BJ (cell line): ENCODE data around the gene DENND1A. TPM values are rescaled to one million over a fixed set of nuclear protein-coding genes. Genes with fewer than 3 reads are reported as not detected.

Experiments
- CTCF ChIA-PET: fragments of 350-600 bp; formaldehyde crosslinking; extraction: SDS; loops from one replicate; lab custom pipeline; 2021; ENCODE audit warnings: antibody characterized with exemption, inconsistent platforms; lab: Yijun Ruan, JAX
- POLR2A ChIA-PET: fragments of 300-600 bp; sonication (Branson Sonifier 250); formaldehyde crosslinking; extraction: SDS; loops from one replicate; lab custom pipeline; 2021; ENCODE audit warnings: antibody characterized with exemption; lab: Charles Lee
- DNase-seq: peaks from one replicate; pipeline ENCODE4 v3.0.0-alpha.2; 2011; ENCODE audit warnings: low read depth
- H3K27me3 ChIP-seq: 2 replicates; pipeline ENCODE4 v1.6.0; 2011; ENCODE audit warnings: low read length; ENCODE audit not compliant: control insufficient read depth, insufficient read depth
- H3K36me3 ChIP-seq: 2 replicates; pipeline ENCODE4 v1.5.1; 2011; ENCODE audit warnings: low read length; ENCODE audit not compliant: control insufficient read depth, insufficient read depth
- H3K4me3 ChIP-seq: 2 replicates; pipeline ENCODE4 v1.5.1; 2011; ENCODE audit warnings: low read depth, mild to moderate bottlenecking, control low read depth, low read length
- polyA plus RNA-seq: library from polyadenylated mRNA; depleted of rRNA; stranded (reverse); fragments of >200 nt; gene quantifications from 2 replicates; pipeline ENCODE4 v1.2.3, GENCODE V29; 2011
- TF ChIP-seq, protein P1 (sequence below): IDR thresholded peaks from 2 replicates; pipeline ENCODE4 v1.5.1; 2011; ENCODE audit warnings: low read depth, mild to moderate bottlenecking, control low read depth, inconsistent platforms, low read length, moderate library complexity; ENCODE audit not compliant: insufficient read depth

DENND1A gene
- polyA plus RNA-seq, 1 experiment: 24.0 TPM

DNA sequence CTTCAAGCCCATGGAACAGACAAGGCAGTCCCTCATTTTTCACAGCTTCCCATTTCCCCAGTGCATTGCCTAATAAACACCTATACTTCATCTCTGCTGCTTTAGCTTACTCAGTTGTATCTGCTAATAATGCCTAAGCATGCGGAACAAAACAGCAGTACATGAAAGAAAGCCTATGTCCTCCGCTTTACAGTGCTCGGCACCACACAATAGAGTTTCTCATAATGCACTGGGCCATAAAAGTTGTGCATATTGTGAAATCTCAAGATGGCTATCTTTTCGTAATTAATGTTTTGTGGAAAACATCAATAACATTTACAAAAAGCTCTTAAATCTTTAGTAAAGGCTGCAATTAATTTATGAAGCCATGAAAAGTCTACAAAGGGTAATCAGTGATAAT, 69.3 kb downstream of the DENND1A start:
- Histone ChIP-seq H3K36me3 (no peaks in the 10 kb centered on the region), H3K27me3 (no peaks in the 10 kb centered on the region), H3K4me3 (no peak overlapping the region)
- ChIA-PET POLR2A (no interaction called here), CTCF (no interaction called here)
- TF ChIP-seq, protein P1, sequence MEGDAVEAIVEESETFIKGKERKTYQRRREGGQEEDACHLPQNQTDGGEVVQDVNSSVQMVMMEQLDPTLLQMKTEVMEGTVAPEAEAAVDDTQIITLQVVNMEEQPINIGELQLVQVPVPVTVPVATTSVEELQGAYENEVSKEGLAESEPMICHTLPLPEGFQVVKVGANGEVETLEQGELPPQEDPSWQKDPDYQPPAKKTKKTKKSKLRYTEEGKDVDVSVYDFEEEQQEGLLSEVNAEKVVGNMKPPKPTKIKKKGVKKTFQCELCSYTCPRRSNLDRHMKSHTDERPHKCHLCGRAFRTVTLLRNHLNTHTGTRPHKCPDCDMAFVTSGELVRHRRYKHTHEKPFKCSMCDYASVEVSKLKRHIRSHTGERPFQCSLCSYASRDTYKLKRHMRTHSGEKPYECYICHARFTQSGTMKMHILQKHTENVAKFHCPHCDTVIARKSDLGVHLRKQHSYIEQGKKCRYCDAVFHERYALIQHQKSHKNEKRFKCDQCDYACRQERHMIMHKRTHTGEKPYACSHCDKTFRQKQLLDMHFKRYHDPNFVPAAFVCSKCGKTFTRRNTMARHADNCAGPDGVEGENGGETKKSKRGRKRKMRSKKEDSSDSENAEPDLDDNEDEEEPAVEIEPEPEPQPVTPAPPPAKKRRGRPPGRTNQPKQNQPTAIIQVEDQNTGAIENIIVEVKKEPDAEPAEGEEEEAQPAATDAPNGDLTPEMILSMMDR: no peak
- no peak for DNase-seq

- DNase-seq: no peak
- CTCF ChIA-PET: no interaction called here
- H3K27me3 ChIP-seq: no peaks in the 10 kb centered on the region
- TF ChIP-seq, protein P1: no peak
- no peaks in the 10 kb centered on the region for H3K36me3 ChIP-seq
- H3K4me3 ChIP-seq: no peak overlapping the region
- POLR2A ChIA-PET: no interaction called here
These were observed 77.5 kb downstream of the DENND1A start for GRCh38 chr9:123852403-123852802.

- TF ChIP-seq, protein P1: no peak
- Histone ChIP-seq H3K27me3 (no peaks in the 10 kb centered on the region), H3K36me3 (no peaks in the 10 kb centered on the region), H3K4me3 (no peak overlapping the region)
- no peak for DNase-seq
- POLR2A ChIA-PET: no interaction called here
- CTCF ChIA-PET: interaction anchor here (0.7 kb wide), 1 partner anchor 14 kb away, joined by 3 read pairs; no protein-coding TSS in a partner anchor
These were observed 78.1 kb downstream of the DENND1A start for GRCh38 chr9:123851851-123852250.

- DNase-seq: no peak
- CTCF ChIA-PET: no interaction called here
- POLR2A ChIA-PET: no interaction called here
- Histone ChIP-seq H3K27me3 (no peaks in the 10 kb centered on the region), H3K36me3 (no peaks in the 10 kb centered on the region), H3K4me3 (no peak overlapping the region)
- TF ChIP-seq, protein P1: no peak
These were observed 81.4 kb downstream of the DENND1A start for GRCh38 chr9:123848447-123849085.

DNA sequence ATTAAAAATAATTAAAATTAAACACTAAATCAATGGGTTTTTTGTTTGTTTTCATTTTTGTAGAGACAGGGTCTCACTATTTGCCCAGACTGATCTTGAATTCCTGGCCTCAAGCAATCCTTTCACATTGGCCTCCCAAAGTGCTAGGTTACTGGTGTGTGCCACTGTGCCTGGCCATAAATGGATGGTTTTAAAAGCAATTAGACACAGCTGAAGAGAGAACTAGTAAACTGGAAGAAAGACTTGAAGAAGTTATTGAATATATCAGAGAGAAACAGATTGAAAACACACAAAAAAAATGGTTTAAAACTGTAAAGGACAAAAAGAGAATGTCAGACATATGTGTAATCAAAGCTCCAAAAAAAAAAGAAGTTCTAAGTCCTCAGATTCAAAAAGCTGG, 83.0 kb downstream of the DENND1A start:
- TF ChIP-seq, protein P1: no peak
- Histone ChIP-seq H3K36me3 (no peaks in the 10 kb centered on the region), H3K4me3 (no peak overlapping the region), H3K27me3 (no peaks in the 10 kb centered on the region)
- DNase-seq: no peak
- ChIA-PET POLR2A (no interaction called here), CTCF (no interaction called here)
